ENCODE results near the gene PKD1.

Gene PKD1

DNA sequence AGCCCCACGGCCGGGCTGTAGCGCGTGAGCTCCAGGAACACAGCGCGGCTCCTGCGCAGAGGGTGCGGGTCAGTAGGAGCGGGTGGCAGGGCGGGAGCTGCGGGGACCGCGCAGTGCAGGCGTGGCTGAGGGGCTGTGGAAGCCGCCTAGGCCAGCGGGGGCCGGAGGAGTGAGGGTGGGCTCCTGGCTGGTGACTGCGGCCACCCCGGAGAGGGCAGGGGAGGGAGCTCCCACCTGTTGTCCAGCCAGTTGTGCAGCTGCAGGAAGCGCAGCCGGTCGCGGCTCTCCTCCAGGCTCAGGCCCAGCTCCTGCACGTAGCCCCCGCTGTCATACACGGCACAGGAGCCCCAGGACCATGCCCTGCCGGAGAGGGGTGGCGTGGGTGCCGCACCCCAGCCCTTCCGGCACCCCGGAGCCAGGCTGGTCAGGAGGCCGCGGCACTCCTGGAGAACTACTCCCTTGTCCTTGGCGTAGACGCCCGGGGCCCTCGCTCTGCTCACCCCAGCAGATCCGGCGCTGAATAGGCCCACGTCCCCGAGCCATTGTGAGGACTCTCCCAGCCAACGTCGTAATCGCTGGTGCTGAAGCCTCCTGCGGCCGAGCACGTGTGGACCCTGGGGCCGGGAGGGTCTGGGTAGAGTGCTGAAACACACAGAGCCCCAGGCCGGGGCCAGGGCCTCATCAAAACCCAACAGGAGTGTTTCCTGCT lies 44.0 kb downstream of the PKD1 start:
- FAIRE-seq (no peak), DNase-seq (ENCODE audit: insufficient read length, low spot score) (no peak)

DNA sequence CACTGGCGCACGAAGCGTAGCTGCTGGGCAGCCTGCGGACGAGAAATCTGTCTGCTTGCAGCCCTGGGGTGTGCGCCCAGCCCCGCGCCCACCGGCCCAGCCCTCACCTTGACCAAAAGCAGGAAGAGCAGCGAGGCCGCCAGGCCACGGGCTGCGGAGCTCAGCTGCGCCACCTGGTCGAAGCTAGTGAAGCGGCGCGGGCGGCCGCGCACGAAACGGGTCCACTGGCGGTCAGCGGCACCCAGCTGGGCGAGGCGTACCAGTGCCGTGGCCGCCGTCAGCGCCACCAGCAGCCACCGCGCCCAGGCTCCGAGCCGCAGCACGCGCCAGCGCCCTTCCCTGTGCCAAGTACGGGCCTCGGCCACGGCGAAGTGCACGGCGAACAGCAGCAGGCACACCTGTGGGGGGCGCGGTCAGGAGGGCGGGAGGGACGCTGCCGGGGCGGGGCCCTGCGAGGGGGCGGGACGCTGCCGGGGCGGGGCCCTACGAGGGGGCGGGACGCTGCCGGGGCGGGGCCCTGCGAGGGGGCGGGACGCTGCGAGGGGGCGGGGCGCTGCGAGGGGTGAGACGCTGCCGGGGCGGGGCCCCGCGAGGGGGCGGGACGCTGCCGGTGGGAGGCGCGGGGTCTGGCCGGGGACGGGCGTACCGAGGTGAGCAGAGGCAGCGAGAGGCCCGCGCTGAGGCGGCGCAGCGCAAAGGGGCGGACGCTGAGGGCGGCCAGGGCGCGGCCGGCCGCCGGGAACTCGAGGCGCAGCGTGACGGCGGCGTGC lies 44.7 kb downstream of the PKD1 start:
- no peak for FAIRE-seq
- no peak for DNase-seq (ENCODE audit: insufficient read length, low spot score)

DNA sequence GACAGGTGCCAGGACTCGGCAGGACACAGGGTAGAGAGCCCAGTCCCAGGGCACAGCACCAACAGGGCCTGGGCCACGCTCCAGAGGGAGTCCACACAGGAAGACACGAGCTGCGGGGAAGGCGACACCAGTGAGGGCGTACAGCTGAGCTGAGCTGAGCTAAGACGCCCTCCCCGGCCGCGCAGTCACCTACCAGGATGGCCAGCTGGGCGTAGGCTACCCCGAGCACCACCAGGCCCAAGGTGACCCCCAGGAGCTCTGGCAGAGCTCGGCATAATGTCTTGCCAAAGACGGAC lies 45.3 kb downstream of the PKD1 start:
- FAIRE-seq: no peak
- no peak for DNase-seq (ENCODE audit: insufficient read length, low spot score)

DNA sequence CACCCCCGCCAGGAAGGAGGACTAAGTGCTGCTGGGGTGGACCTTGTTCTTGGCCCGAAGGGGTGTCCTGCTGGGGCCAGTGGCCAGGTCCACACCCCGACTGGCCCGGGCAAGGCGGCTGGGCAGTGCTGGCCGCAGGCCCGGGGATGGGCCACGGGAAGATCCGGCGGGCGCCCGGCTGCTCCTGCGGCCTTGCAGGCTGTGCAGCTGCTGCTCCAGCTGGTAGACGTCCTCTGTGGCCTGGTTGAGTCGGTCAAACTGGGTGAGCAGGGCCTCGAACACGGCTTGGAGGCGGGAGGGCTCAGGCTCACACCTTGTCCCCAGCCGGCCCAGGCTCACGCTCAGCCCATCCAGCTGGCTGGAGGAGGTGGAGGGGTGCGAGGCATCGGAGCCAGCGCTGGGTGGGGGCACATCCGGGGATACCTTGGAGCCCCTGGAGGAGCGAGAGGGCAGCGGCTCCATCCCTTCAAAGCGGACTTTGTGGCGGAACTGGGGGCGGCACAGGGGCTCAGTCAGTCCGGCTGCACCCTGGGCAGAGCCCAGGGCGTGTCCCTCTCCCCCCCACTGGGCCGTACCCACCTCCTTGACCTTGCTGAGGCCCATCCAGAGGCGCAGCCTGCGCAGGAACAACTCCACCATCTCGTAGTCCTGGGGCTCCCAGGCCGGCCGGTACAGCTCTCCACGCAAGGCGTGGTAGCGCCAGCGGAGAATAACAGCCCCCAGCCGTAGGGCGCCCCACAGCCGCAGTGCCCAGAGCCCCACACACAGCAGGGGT lies 45.8 kb downstream of the PKD1 start:
- DNase-seq (ENCODE audit: insufficient read length, low spot score) (no peak), FAIRE-seq (no peak)

DNA sequence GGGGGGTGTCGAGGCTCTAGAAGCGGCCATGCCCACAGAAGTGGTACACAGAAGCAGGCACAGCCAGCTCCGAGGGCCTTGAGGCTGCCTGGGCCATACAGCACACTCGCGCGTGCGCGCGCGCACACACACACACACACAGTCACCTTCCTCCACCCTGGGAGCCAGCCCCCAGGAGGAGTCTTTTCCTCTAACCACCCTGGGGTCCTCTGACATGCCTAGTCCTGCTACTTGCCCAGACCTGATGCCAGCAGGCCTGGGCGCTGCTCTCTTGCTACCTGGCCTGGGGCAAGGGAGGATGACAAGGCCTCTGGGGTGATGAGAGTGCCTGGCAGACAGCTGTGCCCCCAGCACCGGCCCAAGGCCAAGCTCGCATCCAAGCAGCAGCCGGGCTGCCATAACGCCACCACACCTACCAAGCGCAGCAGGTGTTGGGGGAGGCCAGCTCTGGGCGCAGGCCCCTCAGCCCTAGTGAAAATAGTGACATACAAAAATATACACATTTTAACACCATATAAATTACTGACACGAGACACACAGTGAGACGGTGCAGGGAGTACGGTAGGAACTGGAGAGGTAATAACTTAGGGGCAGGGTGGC lies 46.8 kb downstream of the PKD1 start:
- FAIRE-seq (no peak), DNase-seq (ENCODE audit: insufficient read length, low spot score) (no peak)

DNA sequence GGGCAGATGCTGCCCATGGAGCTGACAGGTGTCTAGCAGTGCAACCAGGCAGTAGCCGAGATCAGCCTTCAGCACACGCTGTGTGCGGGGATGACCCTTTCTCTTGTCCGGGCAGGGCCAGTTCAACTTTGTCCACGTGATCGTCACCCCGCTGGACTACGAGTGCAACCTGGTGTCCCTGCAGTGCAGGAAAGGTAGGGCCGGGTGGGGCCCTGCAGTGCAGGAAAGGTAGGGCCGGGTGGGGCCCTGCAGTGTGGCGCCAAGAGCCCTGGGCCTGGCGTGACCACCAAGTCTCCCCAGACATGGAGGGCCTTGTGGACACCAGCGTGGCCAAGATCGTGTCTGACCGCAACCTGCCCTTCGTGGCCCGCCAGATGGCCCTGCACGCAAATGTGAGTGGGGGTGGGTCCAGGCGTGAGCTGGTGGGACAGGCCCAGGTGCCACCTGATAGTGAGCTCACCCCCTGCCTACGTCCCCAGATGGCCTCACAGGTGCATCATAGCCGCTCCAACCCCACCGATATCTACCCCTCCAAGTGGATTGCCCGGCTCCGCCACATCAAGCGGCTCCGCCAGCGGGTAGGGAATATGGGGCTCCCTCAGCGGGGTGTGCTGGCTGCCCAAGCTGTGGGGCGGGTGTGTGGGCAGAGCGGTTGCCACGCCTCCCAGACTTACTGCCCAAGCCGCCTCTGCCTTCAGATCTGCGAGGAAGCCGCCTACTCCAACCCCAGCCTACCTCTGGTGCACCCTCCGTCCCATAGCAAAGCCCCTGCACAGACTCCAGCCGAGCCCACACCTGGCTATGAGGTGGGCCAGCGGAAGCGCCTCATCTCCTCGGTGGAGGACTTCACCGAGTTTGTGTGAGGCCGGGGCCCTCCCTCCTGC lies 47.7 kb downstream of the PKD1 start:
- DNase-seq (ENCODE audit: insufficient read length, low spot score) (no peak), FAIRE-seq (no peak)

DNA sequence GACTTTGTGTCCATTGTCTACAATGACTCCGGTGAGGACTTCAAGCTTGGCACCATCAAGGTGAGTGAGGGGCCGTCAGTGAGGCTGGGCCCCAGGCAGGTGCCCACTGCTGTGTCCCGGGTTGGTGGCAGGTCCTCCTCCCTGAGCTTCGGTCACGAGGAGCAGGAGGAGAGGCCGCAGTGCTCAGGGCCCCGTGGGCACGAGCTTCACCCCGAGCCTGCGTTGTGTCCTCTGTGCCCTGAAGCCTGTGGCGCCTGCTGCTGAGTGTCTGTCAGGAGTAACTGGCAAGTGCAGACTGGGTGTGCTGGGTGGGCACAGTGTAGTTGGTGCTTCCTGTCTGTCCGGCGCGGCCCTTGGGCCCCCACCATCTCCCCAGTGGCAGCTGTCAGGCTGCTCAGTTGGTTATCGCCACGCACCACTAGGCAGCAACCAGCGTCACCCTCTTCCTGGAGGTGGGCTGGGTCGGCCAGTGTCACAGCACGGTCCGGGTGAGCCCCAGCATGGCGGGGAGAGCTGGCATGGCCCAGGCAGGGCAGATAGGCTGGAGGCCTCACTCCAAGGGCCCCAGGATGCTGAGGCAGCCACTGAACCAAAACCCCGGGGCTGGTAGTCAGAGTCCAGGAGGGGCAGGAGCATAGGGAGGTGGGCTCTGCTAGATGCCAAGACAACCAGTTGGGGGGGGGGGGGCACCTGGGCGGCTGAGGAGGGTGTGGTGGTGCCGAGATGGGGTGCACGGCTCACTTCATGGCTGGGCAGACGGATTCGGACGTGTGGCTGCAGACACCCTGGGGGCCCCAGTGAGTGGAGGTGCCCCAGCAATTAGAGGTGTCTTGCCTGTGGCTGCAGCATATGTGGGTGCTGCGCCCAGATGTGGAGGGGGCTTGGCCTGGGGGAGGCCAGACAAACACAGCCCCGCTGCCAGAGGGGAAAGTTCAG lies 48.6 kb downstream of the PKD1 start:
- DNase-seq (ENCODE audit: insufficient read length, low spot score): no peak
- no peak for FAIRE-seq

DNA sequence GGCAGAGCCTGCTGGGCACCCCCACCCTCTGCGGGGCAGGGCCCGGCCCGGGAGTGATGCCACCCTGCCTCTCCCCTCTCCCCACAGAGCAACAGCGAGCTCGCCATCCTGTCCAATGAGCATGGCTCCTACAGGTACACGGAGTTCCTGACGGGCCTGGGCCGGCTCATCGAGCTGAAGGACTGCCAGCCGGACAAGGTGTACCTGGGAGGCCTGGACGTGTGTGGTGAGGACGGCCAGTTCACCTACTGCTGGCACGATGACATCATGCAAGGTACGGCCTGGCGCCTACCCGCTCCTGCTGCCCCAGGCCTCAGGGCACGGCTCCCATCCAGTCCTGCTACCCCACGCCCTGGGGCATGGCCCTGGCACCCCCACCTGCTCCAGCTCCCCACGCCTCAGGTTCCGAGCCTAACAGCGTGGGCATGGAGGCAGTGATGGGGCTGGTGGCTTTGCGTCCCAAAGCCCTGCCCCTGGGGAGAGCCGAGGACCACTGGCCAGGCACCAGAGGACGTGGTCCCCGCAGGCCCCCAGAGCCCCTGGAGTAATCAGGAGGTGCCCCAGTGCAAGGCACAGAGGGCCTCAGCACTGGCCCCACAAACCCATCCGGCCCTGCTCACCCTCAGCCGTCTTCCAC lies 49.5 kb downstream of the PKD1 start:
- DNase-seq (ENCODE audit: insufficient read length, low spot score) (no peak), FAIRE-seq (no peak)

DNA sequence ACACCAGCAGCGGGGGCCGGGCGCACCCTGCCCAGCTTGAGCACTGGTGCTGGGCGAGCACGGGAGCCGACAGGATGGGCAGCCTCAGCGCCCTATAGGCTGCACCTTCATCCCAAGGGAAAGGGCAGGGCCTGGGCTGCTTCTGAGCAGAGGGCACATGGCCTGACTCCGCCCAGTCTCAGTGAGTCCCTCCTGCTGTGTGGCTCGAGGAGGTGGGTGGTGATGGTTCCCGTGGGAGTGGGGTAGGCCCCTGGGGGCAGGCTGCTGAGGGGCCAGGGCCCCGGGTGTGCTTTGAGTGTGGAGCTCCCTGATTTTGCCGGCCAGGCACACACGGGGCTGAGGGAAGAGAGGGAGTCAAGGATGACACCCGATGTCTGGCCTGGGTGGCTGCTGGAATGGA lies 50.0 kb downstream of the PKD1 start:
- DNase-seq (ENCODE audit: insufficient read length, low spot score) (no peak), FAIRE-seq (no peak)

DNA sequence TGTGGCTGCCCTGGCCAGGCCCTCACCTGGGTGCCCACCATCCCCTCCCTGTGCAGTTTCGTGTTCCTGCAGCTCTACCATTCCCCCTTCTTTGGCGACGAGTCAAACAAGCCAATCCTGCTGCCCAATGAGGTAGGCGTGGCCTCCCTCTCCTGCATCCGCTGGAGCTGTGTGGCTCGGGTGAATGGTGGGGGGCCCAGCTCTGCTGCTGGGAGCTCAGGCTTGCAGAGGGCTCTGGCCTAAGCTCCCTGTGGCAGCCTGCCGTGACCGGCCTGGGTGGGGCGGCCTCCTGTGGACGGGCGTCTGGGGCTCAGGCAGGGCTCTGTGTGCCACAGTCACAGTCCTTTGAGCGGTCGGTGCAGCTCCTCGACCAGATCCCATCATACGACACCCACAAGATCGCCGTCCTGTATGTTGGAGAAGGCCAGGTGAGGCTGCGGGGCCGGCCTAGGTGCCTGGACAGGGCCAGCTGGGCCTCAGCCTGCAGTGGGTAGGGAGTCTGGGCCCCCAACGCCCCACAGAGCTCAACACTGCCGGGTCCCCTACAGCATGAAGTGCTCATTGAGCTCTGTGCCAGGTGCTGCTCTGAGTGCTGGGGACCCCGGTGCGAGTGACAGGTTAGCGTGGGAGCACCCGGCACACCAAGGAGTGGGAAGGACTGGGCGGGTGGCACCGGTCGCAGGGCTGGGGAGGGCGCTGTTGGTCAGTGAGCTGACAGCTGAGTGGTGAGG lies 50.6 kb downstream of the PKD1 start:
- DNase-seq (ENCODE audit: insufficient read length, low spot score) (no peak), FAIRE-seq (no peak)

DNA sequence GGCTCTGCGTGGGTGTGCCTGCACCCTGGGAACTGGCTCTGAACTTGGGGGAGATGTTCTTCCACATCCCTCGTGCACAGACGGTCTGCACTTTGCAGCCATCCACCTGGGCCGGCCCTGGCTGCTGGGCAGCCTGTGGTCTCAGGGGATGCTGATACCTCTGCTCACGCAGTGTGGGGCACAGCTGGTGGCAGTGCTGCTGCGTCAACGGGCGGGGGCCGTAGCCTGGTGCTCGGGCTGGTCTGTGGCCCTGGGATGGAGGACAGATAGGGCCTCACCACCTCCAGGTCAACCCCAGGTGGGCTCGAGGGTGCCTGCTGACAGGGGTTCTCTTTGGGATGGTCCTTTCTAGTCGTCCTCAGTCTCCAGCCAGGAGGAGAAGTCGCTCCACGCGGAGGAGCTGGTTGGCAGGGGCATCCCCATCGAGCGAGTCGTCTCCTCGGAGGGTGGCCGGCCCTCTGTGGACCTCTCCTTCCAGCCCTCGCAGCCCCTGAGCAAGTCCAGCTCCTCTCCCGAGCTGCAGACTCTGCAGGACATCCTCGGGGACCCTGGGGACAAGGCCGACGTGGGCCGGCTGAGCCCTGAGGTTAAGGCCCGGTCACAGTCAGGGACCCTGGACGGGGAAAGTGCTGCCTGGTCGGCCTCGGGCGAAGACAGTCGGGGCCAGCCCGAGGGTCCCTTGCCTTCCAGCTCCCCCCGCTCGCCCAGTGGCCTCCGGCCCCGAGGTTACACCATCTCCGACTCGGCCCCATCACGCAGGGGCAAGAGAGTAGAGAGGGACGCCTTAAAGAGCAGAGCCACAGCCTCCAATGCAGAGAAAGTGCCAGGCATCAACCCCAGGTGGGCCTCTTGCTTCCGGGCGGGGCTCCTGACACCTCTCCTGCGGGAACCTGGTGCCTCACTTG lies 51.6 kb downstream of the PKD1 start:
- FAIRE-seq (no peak), DNase-seq (ENCODE audit: insufficient read length, low spot score) (no peak)

DNA sequence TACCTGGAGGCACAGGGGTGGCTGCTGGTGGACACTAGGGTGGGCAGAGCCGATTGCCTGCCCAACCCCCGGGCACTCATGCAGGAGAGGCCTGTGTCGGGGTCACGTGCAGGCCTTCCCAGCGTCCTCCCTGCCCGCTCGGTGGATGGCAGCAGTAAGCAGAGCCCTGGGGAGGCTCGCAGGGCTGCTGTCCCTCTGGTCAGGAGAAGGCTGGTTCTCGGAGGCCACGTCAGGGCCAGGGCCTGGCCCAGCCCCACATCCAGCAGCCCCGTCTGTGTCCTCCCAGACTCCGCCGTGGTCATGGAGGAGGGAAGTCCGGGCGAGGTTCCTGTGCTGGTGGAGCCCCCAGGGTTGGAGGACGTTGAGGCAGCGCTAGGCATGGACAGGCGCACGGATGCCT lies 52.3 kb downstream of the PKD1 start:
- no peak for FAIRE-seq

DNA sequence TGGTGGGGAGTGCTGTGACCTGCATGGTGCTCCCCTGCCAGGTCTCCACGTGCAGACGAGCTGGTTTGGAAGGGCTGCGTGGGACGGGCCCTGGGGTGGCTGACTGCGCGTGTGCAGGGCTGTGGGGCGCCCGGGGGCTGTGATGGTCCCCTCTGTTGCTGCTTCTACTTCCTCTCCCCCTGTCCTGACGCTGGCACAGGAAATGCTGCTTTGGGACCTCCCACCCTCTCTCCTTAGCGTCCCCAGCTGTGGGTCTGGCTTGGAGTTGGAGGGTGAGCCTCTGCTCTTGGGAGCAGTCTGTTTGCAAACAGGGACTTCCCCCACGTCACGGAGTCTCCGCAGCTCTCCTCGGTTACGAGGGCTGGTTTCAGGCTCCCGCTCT lies 52.7 kb downstream of the PKD1 start:
- DNase-seq (ENCODE audit: insufficient read length, low spot score) (no peak), FAIRE-seq (no peak)

More for the DNA sequence above, 52.3 kb downstream of the PKD1 start:
- no peak for DNase-seq (ENCODE audit: insufficient read length, low spot score)

DNA sequence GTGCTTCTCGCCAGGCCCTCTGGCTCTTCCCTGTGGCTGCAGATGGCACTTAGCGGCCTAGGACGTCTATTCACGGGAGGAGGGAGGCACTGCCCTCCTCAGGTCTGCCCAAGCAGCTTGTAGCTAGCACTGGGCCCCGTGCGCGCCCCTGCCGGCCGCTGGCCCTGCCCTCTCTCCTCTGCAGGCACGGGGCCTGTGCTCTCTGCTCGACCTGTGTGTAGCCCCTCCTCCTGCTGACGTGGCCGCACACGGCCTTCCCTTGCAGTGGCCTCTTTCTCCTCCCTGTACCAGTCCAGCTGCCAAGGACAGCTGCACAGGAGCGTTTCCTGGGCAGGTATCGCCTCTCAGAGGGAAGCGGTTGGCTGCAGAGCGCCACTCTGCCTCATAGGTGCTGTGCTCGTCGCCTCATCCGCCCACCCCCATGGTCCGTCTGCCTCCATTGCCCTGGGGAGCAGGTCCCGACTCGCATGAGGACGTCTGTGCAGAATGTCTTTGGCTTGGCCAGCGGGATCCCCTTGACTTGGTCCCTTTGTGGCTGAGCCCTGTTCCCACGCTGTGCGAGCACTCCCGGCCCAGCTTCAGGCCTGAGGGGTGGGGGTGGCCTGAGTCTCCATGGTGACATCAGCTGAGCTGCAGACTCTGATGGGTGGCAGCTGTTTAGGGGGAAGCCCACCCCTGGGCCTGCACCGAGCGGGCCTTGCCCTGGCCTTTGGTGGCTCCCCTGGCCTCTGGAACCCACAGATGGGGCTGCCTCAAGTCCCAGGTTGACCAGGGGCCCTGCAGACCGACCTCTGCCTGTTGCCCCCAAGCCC lies 53.3 kb downstream of the PKD1 start:
- DNase-seq (ENCODE audit: insufficient read length, low spot score): no peak
- FAIRE-seq: no peak

DNA sequence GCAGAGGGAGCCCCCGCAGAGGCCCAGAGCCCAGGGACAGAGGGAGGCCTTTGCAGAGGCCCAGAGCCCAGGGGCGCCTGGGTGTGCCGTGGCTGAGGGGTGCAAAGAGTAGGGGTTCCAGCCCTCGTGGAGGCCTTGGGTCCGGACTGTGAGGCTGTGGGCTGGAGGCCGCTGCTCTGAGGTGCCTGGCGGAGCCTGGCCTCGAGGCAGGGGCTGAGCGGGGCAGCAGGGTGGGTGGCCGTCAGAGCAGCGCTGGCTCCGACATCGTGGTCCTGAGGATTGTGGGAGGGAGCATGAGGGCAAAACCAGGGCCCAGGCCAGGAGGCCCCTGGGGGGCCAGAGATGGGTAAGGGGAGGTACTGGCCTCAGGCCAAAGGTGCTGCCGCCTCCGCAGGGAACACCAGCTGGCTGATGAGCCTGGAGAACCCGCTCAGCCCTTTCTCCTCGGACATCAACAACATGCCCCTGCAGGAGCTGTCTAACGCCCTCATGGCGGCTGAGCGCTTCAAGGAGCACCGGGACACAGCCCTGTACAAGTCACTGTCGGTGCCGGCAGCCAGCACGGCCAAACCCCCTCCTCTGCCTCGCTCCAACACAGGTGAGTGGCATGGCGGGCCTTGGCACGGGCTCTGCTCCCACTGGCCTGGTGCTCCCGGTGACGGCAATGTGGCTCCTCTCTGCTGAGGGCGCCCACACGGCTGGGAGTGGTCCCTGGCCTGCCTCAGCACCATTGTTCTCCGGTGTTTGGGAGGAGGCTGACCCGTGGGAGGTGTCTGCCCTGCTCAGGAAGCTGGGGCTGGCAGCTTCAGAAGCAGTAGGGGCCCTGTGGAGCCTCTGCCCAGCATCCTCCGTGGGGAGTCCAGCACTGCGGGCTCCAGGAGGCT lies 54.3 kb downstream of the PKD1 start:
- FAIRE-seq (no peak), DNase-seq (ENCODE audit: insufficient read length, low spot score) (no peak)
